ENCODE results near the gene CORIN. TPM values are rescaled to one million over a fixed set of nuclear protein-coding genes. Genes with fewer than 3 reads are reported as not detected.

Gene CORIN
- total and polyA plus RNA-seq, 11 donors = 5.6 to 130 (median 40.1) TPM

DNA sequence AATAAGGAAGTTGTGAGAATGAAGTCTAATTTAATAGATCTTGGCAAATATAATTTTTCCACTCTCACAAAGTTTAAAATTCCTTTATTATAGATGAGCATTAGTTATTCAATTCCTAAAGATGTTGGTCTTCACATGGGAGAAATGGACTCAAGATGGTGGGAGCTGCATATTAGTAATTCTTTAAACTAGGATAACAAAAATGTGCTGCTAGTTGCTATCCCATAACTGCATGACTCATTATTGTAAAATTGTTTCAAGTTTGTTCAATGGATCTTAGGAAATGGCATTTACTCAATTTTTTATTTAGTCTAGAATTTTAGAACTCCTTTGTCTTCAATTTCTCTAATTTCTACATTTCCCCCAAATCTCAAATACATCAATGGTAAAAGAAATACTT lies 197.0 kb downstream of the CORIN start:
- TF ChIP-seq POLR2A (IDR thresholded peaks at IDR 0.05) = no peak
- TF ChIP-seq, protein P1, sequence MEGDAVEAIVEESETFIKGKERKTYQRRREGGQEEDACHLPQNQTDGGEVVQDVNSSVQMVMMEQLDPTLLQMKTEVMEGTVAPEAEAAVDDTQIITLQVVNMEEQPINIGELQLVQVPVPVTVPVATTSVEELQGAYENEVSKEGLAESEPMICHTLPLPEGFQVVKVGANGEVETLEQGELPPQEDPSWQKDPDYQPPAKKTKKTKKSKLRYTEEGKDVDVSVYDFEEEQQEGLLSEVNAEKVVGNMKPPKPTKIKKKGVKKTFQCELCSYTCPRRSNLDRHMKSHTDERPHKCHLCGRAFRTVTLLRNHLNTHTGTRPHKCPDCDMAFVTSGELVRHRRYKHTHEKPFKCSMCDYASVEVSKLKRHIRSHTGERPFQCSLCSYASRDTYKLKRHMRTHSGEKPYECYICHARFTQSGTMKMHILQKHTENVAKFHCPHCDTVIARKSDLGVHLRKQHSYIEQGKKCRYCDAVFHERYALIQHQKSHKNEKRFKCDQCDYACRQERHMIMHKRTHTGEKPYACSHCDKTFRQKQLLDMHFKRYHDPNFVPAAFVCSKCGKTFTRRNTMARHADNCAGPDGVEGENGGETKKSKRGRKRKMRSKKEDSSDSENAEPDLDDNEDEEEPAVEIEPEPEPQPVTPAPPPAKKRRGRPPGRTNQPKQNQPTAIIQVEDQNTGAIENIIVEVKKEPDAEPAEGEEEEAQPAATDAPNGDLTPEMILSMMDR (IDR thresholded peaks at IDR 0.05) = no peak
- peaks cover 0 to 13% (median 0%) of the 10 kb centered on the region in 9 donors for H3K36me3 ChIP-seq
- peaks cover 0 to 5% (median 0%) of the 10 kb centered on the region in 12 donors for H3K9me3 ChIP-seq
- ATAC-seq = no peak
- H3K4me3 ChIP-seq = no peak overlapping the region
- H3K4me1 ChIP-seq = peaks cover 0 to 7% (median 0%) of the 10 kb centered on the region in 12 donors
- intact Hi-C loops (cut with DNase I) = no loop called here
- H3K27me3 ChIP-seq = no peaks in the 10 kb centered on the region
- peak overlapping the region in 1 of 12 donors; percentile 6 for H3K27ac ChIP-seq
- DNase-seq = no peak

DNA sequence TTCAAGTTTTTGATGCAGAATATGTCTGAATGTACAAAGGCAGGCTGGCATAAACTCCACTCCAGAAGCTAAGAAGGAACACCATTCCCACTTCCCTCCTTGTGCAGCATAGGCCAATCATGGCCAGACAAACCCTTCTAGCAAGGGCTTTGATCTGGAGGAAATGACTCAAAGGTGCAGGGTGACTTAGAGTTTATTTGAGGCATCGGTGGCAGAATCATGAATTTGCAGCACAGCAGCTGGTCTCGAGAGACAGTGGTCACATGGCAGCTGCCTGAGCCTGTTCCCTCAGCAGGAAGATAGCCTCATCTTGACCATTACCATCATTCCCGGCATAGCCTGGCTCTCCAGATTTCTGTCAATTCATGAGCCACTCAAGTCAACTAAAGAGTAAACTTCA lies 198.3 kb downstream of the CORIN start:
- WGBS, 4 donors = 46 to 65% (median 55%) methylated on average over 3 of the region's 3 CpGs
- peaks cover 0 to 5% (median 0%) of the 10 kb centered on the region in 12 donors for H3K9me3 ChIP-seq
- intact Hi-C loops (cut with DNase I) = no loop called here
- no peaks in the 10 kb centered on the region for H3K27me3 ChIP-seq
- TF ChIP-seq POLR2A (IDR thresholded peaks at IDR 0.05) = no peak
- TF ChIP-seq, protein P1 (IDR thresholded peaks at IDR 0.05) = no peak
- ATAC-seq = no peak
- H3K27ac ChIP-seq = no peak overlapping the region
- no peak overlapping the region for H3K4me3 ChIP-seq
- H3K36me3 ChIP-seq = peaks cover 0 to 13% (median 0%) of the 10 kb centered on the region in 9 donors
- no peak for DNase-seq
- H3K4me1 ChIP-seq = peaks cover 0 to 7% (median 0%) of the 10 kb centered on the region in 12 donors

DNA sequence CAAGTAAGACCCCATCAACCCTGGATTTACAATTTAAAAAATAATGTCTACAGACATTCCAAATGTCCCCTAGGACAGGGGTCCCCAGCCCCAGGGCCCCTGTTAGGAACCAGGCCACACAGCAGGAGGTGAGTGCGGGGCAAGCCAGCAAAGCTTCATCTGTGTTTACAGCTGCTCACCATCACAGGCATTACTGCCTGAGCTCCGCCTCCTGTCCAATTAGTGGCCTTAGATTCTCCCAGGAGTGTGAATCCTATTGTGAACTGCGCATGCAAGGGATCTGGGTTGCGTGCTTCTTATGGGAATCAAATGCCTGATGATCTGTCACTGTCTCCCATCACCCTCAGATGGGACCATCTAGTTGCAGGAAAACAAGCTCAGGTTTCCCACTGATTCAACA lies 206.7 kb downstream of the CORIN start:
- no peak overlapping the region for H3K27ac ChIP-seq
- no peaks in the 10 kb centered on the region for H3K36me3 ChIP-seq
- H3K9me3 ChIP-seq = no peaks in the 10 kb centered on the region
- intact Hi-C loops (cut with DNase I) = no loop called here
- DNase-seq (no peak), ATAC-seq (no peak)
- TF ChIP-seq POLR2A (IDR thresholded peaks at IDR 0.05) = no peak
- no peak overlapping the region for H3K4me3 ChIP-seq
- no peaks in the 10 kb centered on the region for H3K4me1 ChIP-seq
- no peaks in the 10 kb centered on the region for H3K27me3 ChIP-seq
- 81 to 96% (median 94%) methylated on average over 3 to 4 of the region's 4 CpGs for WGBS, 4 donors

DNA sequence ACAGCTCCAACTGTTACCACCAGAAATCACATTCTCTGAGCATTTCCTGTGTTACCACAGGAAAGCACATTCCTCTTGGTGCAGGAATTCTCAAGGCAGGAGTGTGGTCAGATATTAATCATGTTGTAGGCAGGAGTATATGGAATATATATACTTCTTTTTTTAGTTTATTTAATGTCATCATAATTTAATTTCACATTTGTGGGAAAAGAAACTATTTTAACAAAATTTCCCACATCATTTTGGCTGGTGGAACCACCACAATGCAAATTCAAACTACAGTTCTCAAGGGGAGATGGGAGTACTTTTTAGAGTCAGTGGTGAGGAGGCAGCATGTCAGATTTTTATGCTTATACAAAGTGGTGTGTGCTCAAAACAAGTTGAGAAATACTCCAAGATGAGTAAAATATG lies 213.8 kb downstream of the CORIN start:
- Histone ChIP-seq H3K27ac (no peak overlapping the region), H3K9me3 (no peaks in the 10 kb centered on the region), H3K4me1 (no peaks in the 10 kb centered on the region), H3K27me3 (no peaks in the 10 kb centered on the region), H3K4me3 (no peak overlapping the region), H3K36me3 (no peaks in the 10 kb centered on the region)
- intact Hi-C loops (cut with DNase I) = no loop called here
- TF ChIP-seq POLR2A (IDR thresholded peaks at IDR 0.05) = no peak
- TF ChIP-seq, protein P1 (IDR thresholded peaks at IDR 0.05) = no peak
- ATAC-seq = no peak
- DNase-seq = no peak

DNA sequence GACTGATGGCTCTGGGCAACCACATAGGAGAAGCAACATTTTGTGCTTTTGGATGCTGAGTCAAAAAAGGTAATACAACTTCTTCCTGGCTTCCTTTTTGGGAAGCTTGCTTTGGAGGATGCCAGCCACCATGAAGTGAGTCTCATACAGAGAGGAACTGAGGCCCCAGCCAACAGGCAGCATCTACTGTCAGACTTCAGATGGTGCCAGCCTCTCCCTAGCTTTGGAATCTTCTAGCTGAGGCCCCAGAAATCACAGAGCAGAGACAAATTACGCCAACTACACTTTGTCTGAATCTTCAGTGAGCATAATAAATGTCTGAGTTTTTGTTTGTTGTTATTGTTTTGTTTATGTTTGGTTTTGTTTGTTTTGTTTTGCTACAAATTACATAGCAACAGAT lies 216.7 kb downstream of the CORIN start:
- Histone ChIP-seq H3K4me3 (no peak overlapping the region), H3K36me3 (no peaks in the 10 kb centered on the region), H3K4me1 (no peaks in the 10 kb centered on the region), H3K27me3 (no peaks in the 10 kb centered on the region), H3K9me3 (no peaks in the 10 kb centered on the region), H3K27ac (no peak overlapping the region)
- TF ChIP-seq, protein P1 (IDR thresholded peaks at IDR 0.05) = no peak
- TF ChIP-seq POLR2A (IDR thresholded peaks at IDR 0.05) = no peak
- intact Hi-C loops (cut with DNase I) = no loop called here
- ATAC-seq (no peak), DNase-seq (no peak)
- 51 to 100% (median 92%) methylated on average over 1 of the region's 1 CpG for WGBS, 4 donors
